Small intestine (tissue), 7 donors: ENCODE data around the gene CFAP251. TPM values are rescaled to one million over a fixed set of nuclear protein-coding genes. Genes with fewer than 3 reads are reported as not detected.

Experiments used
- DNase-seq, 2 donors: peaks; one replicate each; pipeline versions ENCODE4 v3.0.0 to v3.0.0-alpha.2; 2013
- FAIRE-seq: peaks from 2 replicates; lab custom pipeline; 2012; peaks lifted over from hg19 to GRCh38; lab: Jason Lieb, UNC
- H3K27ac ChIP-seq, 3 donors: one replicate each; pipeline ENCODE4 v1.5.1; 2013; ENCODE audit warnings: low read length in 2 of 3, mild to moderate bottlenecking in 2 of 3, control low read depth in 1 of 3, inconsistent platforms in 1 of 3, low read depth in 1 of 3, moderate library complexity in 1 of 3
- H3K27me3 ChIP-seq, 3 donors: one replicate each; pipeline ENCODE4 v1.6.1; 2013; ENCODE audit warnings: low read length in 3 of 3, inconsistent platforms in 1 of 3; ENCODE audit not compliant: control insufficient read depth in 3 of 3, insufficient read depth in 3 of 3
- H3K36me3 ChIP-seq, 3 donors: one replicate each; pipeline ENCODE4 v1.6.1; 2013; ENCODE audit warnings: low read length in 3 of 3, inconsistent platforms in 1 of 3, low read depth in 1 of 3, mild to moderate bottlenecking in 1 of 3, moderate library complexity in 1 of 3; ENCODE audit not compliant: control insufficient read depth in 3 of 3, insufficient read depth in 2 of 3
- H3K4me1 ChIP-seq, 3 donors: one replicate each; pipeline ENCODE4 v1.6.1; 2013; ENCODE audit warnings: low read length in 2 of 3, inconsistent platforms in 1 of 3, low read depth in 1 of 3, mild to moderate bottlenecking in 1 of 3, moderate library complexity in 1 of 3; ENCODE audit not compliant: control insufficient read depth in 3 of 3, insufficient read depth in 2 of 3
- H3K4me3 ChIP-seq, 3 donors: one replicate each; pipeline ENCODE4 v1.5.1; 2013; ENCODE audit warnings: low read length in 3 of 3, control low read depth in 1 of 3, inconsistent platforms in 1 of 3, low read depth in 1 of 3, mild to moderate bottlenecking in 1 of 3, moderate library complexity in 1 of 3
- H3K9me3 ChIP-seq, 2 donors: one replicate each; pipeline ENCODE4 v1.6.1; 2013; ENCODE audit warnings: low read depth in 1 of 2, low read length in 1 of 2; ENCODE audit not compliant: control insufficient read depth in 2 of 2, insufficient read depth in 1 of 2
- WGBS, 3 donors: extraction: QIAGEN DNeasy Blood & Tissue Kit; methylation state at CpG; one replicate each; pipeline ENCODE4 v1.1.7; 2013; 5-methylcytosine and 5-hydroxymethylcytosine counted together
- polyA plus RNA-seq, 4 donors: library from polyadenylated mRNA; stranded (reverse) in 3 of 4; unstranded in 1 of 4; fragments of 200-250 nt in 3 of 4; fragments of 120-200 nt in 1 of 4; gene quantifications; one replicate each; pipeline versions ENCODE4 v1.2.1 to v1.2.3, GENCODE V29; 2013
- donor health status: healthy with polysubstance abuse.
- donor health status: control.
- donor health status: control.
- donor health status: Bipolar disorder and iron deficiency.
- donor health status: healthy.

The CFAP251 gene
- polyA plus RNA-seq, 4 donors: 0.34 to 1.6 (median 0.67) TPM; not detected in 1

- FAIRE-seq: no peak
- 96 to 98% (median 96%) methylated on average over 7 of the region's 7 CpGs for WGBS, 3 donors
Observed at GRCh38 chr12:122046145-122046544, 127.8 kb downstream of the CFAP251 start.

GRCh38 chr12:122048151-122048550 is 129.8 kb downstream of the CFAP251 start:
- peaks cover 0 to 74% (median 0%) of the 10 kb centered on the region in 3 donors for H3K36me3 ChIP-seq
- H3K27me3 ChIP-seq: no peaks in the 10 kb centered on the region
- no peak overlapping the region for H3K4me3 ChIP-seq
- DNase-seq (no peak), FAIRE-seq (no peak)
- H3K4me1 ChIP-seq: peaks cover 0 to 3% (median 0%) of the 10 kb centered on the region in 3 donors
- no peaks in the 10 kb centered on the region for H3K9me3 ChIP-seq
- H3K27ac ChIP-seq: no peak overlapping the region
- 94 to 95% (median 95%) methylated on average over 8 of the region's 8 CpGs for WGBS, 3 donors

More at GRCh38 chr12:122046145-122046544, 127.8 kb downstream of the CFAP251 start:
- Histone ChIP-seq H3K36me3 (peaks cover 0 to 82% (median 0%) of the 10 kb centered on the region in 3 donors), H3K4me1 (peaks cover 0 to 6% (median 0%) of the 10 kb centered on the region in 3 donors), H3K9me3 (no peaks in the 10 kb centered on the region), H3K27ac (no peak overlapping the region), H3K4me3 (no peak overlapping the region), H3K27me3 (no peaks in the 10 kb centered on the region)
- no peak for DNase-seq

GRCh38 chr12:122049827-122050226 is 131.4 kb downstream of the CFAP251 start:
- 86 to 88% (median 88%) methylated on average over 9 of the region's 9 CpGs for WGBS, 3 donors
- Histone ChIP-seq H3K9me3 (no peaks in the 10 kb centered on the region), H3K27ac (no peak overlapping the region), H3K4me3 (no peak overlapping the region), H3K36me3 (peaks cover 0 to 66% (median 0%) of the 10 kb centered on the region in 3 donors), H3K4me1 (peaks cover 0 to 8% (median 0%) of the 10 kb centered on the region in 3 donors), H3K27me3 (no peaks in the 10 kb centered on the region)
- DNase-seq (no peak), FAIRE-seq (no peak)

- DNase-seq (no peak), FAIRE-seq (no peak)
- peaks cover 0 to 68% (median 2%) of the 10 kb centered on the region in 3 donors for H3K36me3 ChIP-seq
- peaks cover 0 to 16% (median 0%) of the 10 kb centered on the region in 3 donors for H3K4me1 ChIP-seq
- 89 to 95% (median 92%) methylated on average over 20 of the region's 20 CpGs for WGBS, 3 donors
- H3K27ac ChIP-seq: peak overlapping the region in 1 of 3 donors; percentile 27
- H3K9me3 ChIP-seq: no peaks in the 10 kb centered on the region
- H3K27me3 ChIP-seq: no peaks in the 10 kb centered on the region
- H3K4me3 ChIP-seq: no peak overlapping the region
Observed at GRCh38 chr12:122050706-122051105, 132.3 kb downstream of the CFAP251 start.

GRCh38 chr12:122051231-122051876 is 133.0 kb downstream of the CFAP251 start:
- H3K27ac ChIP-seq: peak overlapping the region in 1 of 3 donors; percentile 27
- H3K27me3 ChIP-seq: no peaks in the 10 kb centered on the region
- 53 to 56% (median 55%) methylated on average over 14 of the region's 14 CpGs for WGBS, 3 donors
- peaks cover 0 to 68% (median 5%) of the 10 kb centered on the region in 3 donors for H3K36me3 ChIP-seq
- no peak for FAIRE-seq
- peaks cover 0 to 23% (median 0%) of the 10 kb centered on the region in 3 donors for H3K4me1 ChIP-seq
- H3K4me3 ChIP-seq: no peak overlapping the region
- no peak for DNase-seq
- H3K9me3 ChIP-seq: no peaks in the 10 kb centered on the region

GRCh38 chr12:122052285-122052684 is 133.9 kb downstream of the CFAP251 start:
- H3K9me3 ChIP-seq: no peaks in the 10 kb centered on the region
- no peak for DNase-seq
- H3K4me3 ChIP-seq: no peak overlapping the region
- peaks cover 0 to 27% (median 0%) of the 10 kb centered on the region in 3 donors for H3K4me1 ChIP-seq
- H3K27me3 ChIP-seq: no peaks in the 10 kb centered on the region
- FAIRE-seq: no peak
- 82 to 93% (median 82%) methylated on average over 2 of the region's 2 CpGs for WGBS, 3 donors
- H3K27ac ChIP-seq: no peak overlapping the region
- H3K36me3 ChIP-seq: peaks cover 0 to 72% (median 5%) of the 10 kb centered on the region in 3 donors

Other genes with a start within 250 kb of the CFAP251 start
- 1 to 10 TPM in 1 of 4 donors, under 1 TPM in 1, not detected in 2; 0.57 to 3.1 TPM for gene MORN3, start 248.9 kb upstream of the CFAP251 start, polyA plus RNA-seq
- 10 to 100 TPM in 1 of 4 donors, 1 to 10 TPM in 3; 2.7 to 11.3 (median 3.6) TPM for gene TMEM120B, start 205.8 kb upstream of the CFAP251 start, polyA plus RNA-seq
- gene RHOF, start 124.9 kb upstream of the CFAP251 start, polyA plus RNA-seq: 10 to 100 TPM; 13.3 to 75.9 (median 43.6) TPM
- gene SETD1B, start 114.6 kb upstream of the CFAP251 start, polyA plus RNA-seq: 10 to 100 TPM in 1 of 4 donors, 1 to 10 TPM in 3; 3.6 to 13.0 (median 6.6) TPM
- gene HPD, start 59.7 kb upstream of the CFAP251 start, polyA plus RNA-seq: under 1 TPM in 2 of 4 donors, not detected in 2; 0.13 to 0.78 TPM
- gene PSMD9, start 29.8 kb upstream of the CFAP251 start, polyA plus RNA-seq: 100 to 1,000 TPM in 1 of 4 donors, 10 to 100 TPM in 3; 54.9 to 123 (median 89.0) TPM
- 10 to 100 TPM in 1 of 4 donors, 1 to 10 TPM in 2, under 1 TPM in 1; 0.22 to 10.4 (median 3.4) TPM for gene BCL7A, start 103.3 kb downstream of the CFAP251 start, polyA plus RNA-seq
- 10 to 100 TPM in 2 of 4 donors, 1 to 10 TPM in 2; 8.5 to 55.0 (median 30.5) TPM for gene MLXIP, start 160.2 kb downstream of the CFAP251 start, polyA plus RNA-seq